GM19438 (cell line): ENCODE measurements around the gene ATP10A.
A peak's percentile ranks its signal among the peaks of the same experiment; 100 is the strongest.
"Not testable (repeated sequence)": the region's sequence is repeated elsewhere in the genome, so short reads cannot be mapped to it uniquely, and the experiment has no call there.

ENCODE experiments used
- ATAC-seq: cut with Tn5 transposase; IDR thresholded peaks from one replicate; pipeline ENCODE4 v1.9.1; 2021; ENCODE audit warnings: low read depth; ENCODE audit not compliant: unreplicated experiment

ATP10A gene

GRCh38 chr15:25759421-25759820, 103.7 kb downstream of the ATP10A start:
- ATAC-seq, result no peak

GRCh38 chr15:25758612-25759011, 104.5 kb downstream of the ATP10A start:
- not testable (repeated sequence) for ATAC-seq

GRCh38 chr15:25743548-25744275, 119.4 kb downstream of the ATP10A start:
- no peak for ATAC-seq

GRCh38 chr15:25742776-25743547, 120.2 kb downstream of the ATP10A start:
- ATAC-seq, result no peak

GRCh38 chr15:25742041-25742730, 120.9 kb downstream of the ATP10A start:
- no peak for ATAC-seq

- ATAC-seq, result peak; percentile 57
Observed at GRCh38 chr15:25741256-25741580, 121.9 kb downstream of the ATP10A start.

- ATAC-seq, result peak; percentile 25
Observed at GRCh38 chr15:25740383-25741255, 122.5 kb downstream of the ATP10A start.

- ATAC-seq, result peak; percentile 70
Observed at GRCh38 chr15:25739687-25740121, 123.4 kb downstream of the ATP10A start.

GRCh38 chr15:25738171-25738965, 124.8 kb downstream of the ATP10A start:
- no peak for ATAC-seq

- no peak for ATAC-seq
Observed at GRCh38 chr15:25737218-25737643, 125.9 kb downstream of the ATP10A start.

- ATAC-seq, result no peak
Observed at GRCh38 chr15:25736461-25736860, 126.7 kb downstream of the ATP10A start.

GRCh38 chr15:25735550-25736384, 127.4 kb downstream of the ATP10A start:
- ATAC-seq, result no peak

- no peak for ATAC-seq
Observed at GRCh38 chr15:25734680-25735355, 128.3 kb downstream of the ATP10A start.

- ATAC-seq, result no peak
Observed at GRCh38 chr15:25733856-25734679, 129.1 kb downstream of the ATP10A start.

GRCh38 chr15:25733036-25733855, 129.9 kb downstream of the ATP10A start:
- ATAC-seq, result no peak

- ATAC-seq, result no peak
Observed at GRCh38 chr15:25732191-25732590, 130.9 kb downstream of the ATP10A start.

GRCh38 chr15:25731411-25731810, 131.7 kb downstream of the ATP10A start:
- no peak for ATAC-seq
